Transverse colon (tissue), 4 donors: ENCODE data around the gene TSPAN17. TPM values are rescaled to one million over a fixed set of nuclear protein-coding genes. Genes with fewer than 3 reads are reported as not detected.
"Not testable (repeated sequence)": the region's sequence is repeated elsewhere in the genome, so short reads cannot be mapped to it uniquely, and the experiment has no call there.

Experiments
- DNase-seq: peaks from one replicate; pipeline ENCODE4 v3.0.0-alpha.2; 2019
- H3K27ac ChIP-seq, 4 donors: fragments of 200-600 bp; sonication (generic); 2 replicates each; pipeline ENCODE4 v1.5.1; 2016 to 2018; ENCODE audit warnings: inconsistent platforms in 4 of 4
- H3K27me3 ChIP-seq: fragments of 200-600 bp; sonication (generic); 2 replicates; pipeline ENCODE4 v1.5.1; 2017; ENCODE audit warnings: inconsistent platforms
- H3K36me3 ChIP-seq, 4 donors: fragments of 200-600 bp; sonication (generic); 2 replicates each; pipeline ENCODE4 v1.5.1; 2017 to 2019; ENCODE audit warnings: inconsistent platforms in 4 of 4
- H3K4me1 ChIP-seq, 4 donors: fragments of 200-600 bp; sonication (generic); 2 replicates each; pipeline ENCODE4 v1.5.1; 2017 to 2020; ENCODE audit warnings: inconsistent platforms in 4 of 4
- H3K4me3 ChIP-seq, 4 donors: fragments of 200-600 bp; sonication (generic); 1 replicate in 1 of 4; 2 replicates in 3 of 4; pipeline versions ENCODE4 v1.5.1 to v1.6.1; 2017 to 2019; ENCODE audit warnings: inconsistent platforms in 4 of 4
- H3K9me3 ChIP-seq, 2 donors: fragments of 200-600 bp; sonication (generic); 2 replicates each; pipeline ENCODE4 v1.5.1; 2017 to 2019; ENCODE audit warnings: inconsistent platforms in 2 of 2
- CTCF ChIP-seq, 5 experiments: fragments of 200-600 bp in 3 of 5; fragments of 450-650 bp in 2 of 5; sonication (generic) in 3 of 5; IDR thresholded peaks; 1 replicate in 2 of 5; 2 replicates in 3 of 5; pipeline ENCODE4 v1.5.1; 2016 to 2017; ENCODE audit warnings: antibody characterized with exemption in 5 of 5, inconsistent platforms in 3 of 5, mild to moderate bottlenecking in 2 of 5, moderate library complexity in 1 of 5
- EP300 ChIP-seq: sonication (generic); formaldehyde crosslinking; IDR thresholded peaks from one replicate; pipeline ENCODE4 v1.6.1; 2017; ENCODE audit warnings: antibody characterized with exemption, low read depth
- POLR2A ChIP-seq: fragments of 450-650 bp; IDR thresholded peaks from one replicate; pipeline ENCODE4 v1.6.1; 2016; ENCODE audit warnings: antibody characterized with exemption, mild to moderate bottlenecking, moderate library complexity
- POLR2AphosphoS5 ChIP-seq, 3 donors: sonication (generic); formaldehyde crosslinking; IDR thresholded peaks; one replicate each; pipeline ENCODE4 v1.6.1; 2016; ENCODE audit warnings: antibody characterized with exemption in 3 of 3
- WGBS, 2 donors: methylation state at CpG; one replicate each; pipeline ENCODE4 v1.1.5; 2018; ENCODE audit warnings: low coverage in 1 of 2; 5-methylcytosine and 5-hydroxymethylcytosine counted together
- in situ Hi-C, 4 donors: fragments of 200-750 bp; cut with MboI; loops; one replicate each; pipeline versions ENCODE4 v1.15.0 to v1.15.1; 2017; ENCODE audit warnings: low sequenced_read_pairs in 3 of 4, low pct_ligation_motif_present in 1 of 4, low pct_unique_long_range_greater_than_20kb in 1 of 4
- intact Hi-C: fragments of 100-400 bp; cut with DNase I; formaldehyde crosslinking; loops from one replicate; pipeline ENCODE4 v1.15.1; 2023; ENCODE audit warnings: low total_unique reads
- total RNA-seq, 4 donors: library from RNA; depleted of rRNA; stranded (reverse); fragments of >200 nt; gene quantifications; one replicate each; pipeline ENCODE4 v1.1.0, GENCODE V29; 2016

The TSPAN17 gene
- total RNA-seq, 4 donors from 2014 or later, result 27.2 to 227 (median 36.1) TPM

DNA sequence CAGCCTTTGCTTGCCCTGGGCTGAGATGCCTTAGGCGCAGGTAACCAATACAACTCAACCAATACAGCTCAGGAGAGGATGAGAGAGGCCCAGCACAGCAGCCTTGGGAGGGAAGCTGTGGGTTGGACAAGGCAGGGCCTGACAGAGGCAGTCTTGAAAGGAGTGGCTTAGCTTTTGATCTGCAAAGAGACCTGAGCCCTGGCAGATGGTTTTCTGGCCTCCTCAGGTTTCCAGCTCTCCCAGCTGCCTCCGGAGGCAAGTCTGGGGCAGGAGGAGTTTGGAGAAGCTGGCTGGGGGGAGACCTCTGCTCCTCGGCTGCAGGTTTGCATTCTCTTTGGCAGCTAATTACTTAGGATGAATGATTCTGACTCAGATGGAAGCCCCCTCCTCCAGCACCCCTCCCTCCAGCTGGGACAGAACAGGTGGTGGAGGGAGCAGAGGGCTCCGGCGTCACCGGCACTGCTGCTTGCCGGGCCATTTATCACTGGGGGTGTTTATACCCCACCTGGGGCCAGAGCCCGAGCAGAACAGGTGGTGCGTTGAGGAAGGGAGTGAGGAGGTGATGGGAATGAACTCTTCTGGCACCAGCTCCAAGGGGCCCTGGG, 50.8 kb downstream of the TSPAN17 start:
- Histone ChIP-seq H3K36me3 (no peaks in the 10 kb centered on the region), H3K27ac (no peak overlapping the region), H3K4me3 (no peak overlapping the region), H3K4me1 (peaks cover 0 to 7% (median 2%) of the 10 kb centered on the region in 4 donors), H3K9me3 (no peaks in the 10 kb centered on the region), H3K27me3 (peaks cover 38% of the 10 kb centered on the region)
- DNase-seq, result no peak
- TF ChIP-seq POLR2AphosphoS5 (IDR thresholded peaks at IDR 0.05) (no peak), CTCF (IDR thresholded peaks at IDR 0.05) (no peak), EP300 (no peak), POLR2A (no peak)
- WGBS, 2 donors, result 59% methylated on average over 9 of the region's 9 CpGs; no CpG with 5 or more reads in 1 of the 2 donors
- intact Hi-C loops, result loop anchor here (1.0 kb wide), 1 partner anchor 42 kb away; no protein-coding TSS in a partner anchor
- in situ Hi-C loops, result no loop called here

- H3K27me3 ChIP-seq, result peaks cover 39% of the 10 kb centered on the region
- intact Hi-C loops, in situ Hi-C loops, H3K4me3 ChIP-seq, DNase-seq, H3K27ac ChIP-seq, H3K9me3 ChIP-seq, H3K36me3 ChIP-seq, H3K4me1 ChIP-seq: not testable (repeated sequence)
- 92% methylated on average over 5 of the region's 5 CpGs; no CpG with 5 or more reads in 1 of the 2 donors for WGBS, 2 donors
Measured at GRCh38 chr5:176699446-176699845, 52.2 kb downstream of the TSPAN17 start.

DNA sequence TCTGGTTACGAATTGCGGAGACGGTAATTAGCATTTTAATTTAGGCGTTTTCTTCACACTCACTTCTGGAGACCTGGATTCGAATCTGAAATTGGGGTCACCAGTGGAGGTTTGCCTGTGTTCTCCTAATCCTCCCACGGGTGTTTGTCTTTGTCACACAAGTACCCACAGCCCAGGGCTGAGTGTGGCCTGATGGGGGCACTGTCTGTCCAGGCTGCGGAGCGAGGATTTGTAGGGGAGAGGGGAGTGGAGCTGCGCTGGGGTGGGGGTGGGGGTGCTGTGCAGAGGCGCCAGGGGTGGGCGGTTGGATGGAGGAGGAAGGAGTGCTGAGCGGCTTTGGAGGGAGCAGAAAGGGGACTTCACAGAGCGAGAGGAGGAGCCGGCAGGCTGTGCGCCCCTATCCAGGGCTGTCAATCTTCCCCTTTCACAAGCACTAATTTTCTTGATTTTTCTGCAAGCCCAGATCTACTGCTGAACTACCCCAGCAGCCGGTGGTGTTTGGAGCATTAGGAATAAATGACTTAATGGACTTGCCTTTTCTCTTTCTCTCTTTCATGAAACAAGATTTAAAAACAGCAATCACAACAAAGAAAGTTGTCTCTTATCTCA, 53.1 kb downstream of the TSPAN17 start:
- no peaks in the 10 kb centered on the region for H3K36me3 ChIP-seq
- no peaks in the 10 kb centered on the region for H3K9me3 ChIP-seq
- H3K4me1 ChIP-seq, result no peaks in the 10 kb centered on the region
- TF ChIP-seq POLR2A, result no peak
- TF ChIP-seq EP300, result no peak
- no peak for TF ChIP-seq CTCF (IDR thresholded peaks at IDR 0.05)
- no peak for TF ChIP-seq POLR2AphosphoS5 (IDR thresholded peaks at IDR 0.05)
- no peak overlapping the region for H3K4me3 ChIP-seq
- peaks cover 37% of the 10 kb centered on the region for H3K27me3 ChIP-seq
- H3K27ac ChIP-seq, result no peak overlapping the region
- 47 to 53% methylated on average over 3 to 13 of the region's 16 CpGs for WGBS, 2 donors
- no peak for DNase-seq
- intact Hi-C loops, result no loop called here
- in situ Hi-C loops, result no loop called here

GRCh38 chr5:176702671-176703641, 55.7 kb downstream of the TSPAN17 start:
- H3K27me3 ChIP-seq, result peaks cover 18% of the 10 kb centered on the region
- H3K36me3 ChIP-seq, result no peaks in the 10 kb centered on the region
- no peak for TF ChIP-seq CTCF (IDR thresholded peaks at IDR 0.05)
- no peak for TF ChIP-seq EP300
- no peak for TF ChIP-seq POLR2A
- no peak for TF ChIP-seq POLR2AphosphoS5 (IDR thresholded peaks at IDR 0.05)
- H3K4me3 ChIP-seq, result no peak overlapping the region
- H3K9me3 ChIP-seq, result no peaks in the 10 kb centered on the region
- H3K4me1 ChIP-seq, result no peaks in the 10 kb centered on the region
- H3K27ac ChIP-seq, result no peak overlapping the region
- DNase-seq, result no peak
- in situ Hi-C loops, result no loop called here
- intact Hi-C loops, result no loop called here
- WGBS, 2 donors, result 80% methylated on average over 25 of the region's 27 CpGs; no CpG with 5 or more reads in 1 of the 2 donors
